Liver (tissue), 9 donors: ENCODE results near the gene OR10R2. TPM values are rescaled to one million over a fixed set of nuclear protein-coding genes. Genes with fewer than 3 reads are reported as not detected.
"Not testable (repeated sequence)": the region's sequence is repeated elsewhere in the genome, so short reads cannot be mapped to it uniquely, and the experiment has no call there.

ENCODE experiments used
- DNase-seq: peaks from one replicate; pipeline ENCODE4 v3.0.0-alpha.2; 2017; ENCODE audit warnings: low spot score
- H3K27ac ChIP-seq, 2 donors: one replicate each; pipeline ENCODE4 v1.7.0; 2013; ENCODE audit warnings: inconsistent platforms in 2 of 2, low read length in 2 of 2, control low read depth in 1 of 2, low read depth in 1 of 2, mild to moderate bottlenecking in 1 of 2
- H3K27me3 ChIP-seq, 4 donors: one replicate each; pipeline versions ENCODE4 v1.6.1 to v1.7.0; 2013; ENCODE audit warnings: low read length in 3 of 4, inconsistent platforms in 1 of 4, mild to moderate bottlenecking in 1 of 4, moderate library complexity in 1 of 4; ENCODE audit not compliant: control insufficient read depth in 4 of 4, insufficient read depth in 4 of 4
- H3K36me3 ChIP-seq, 4 donors: one replicate each; pipeline versions ENCODE4 v1.6.1 to v1.7.0; 2013; ENCODE audit warnings: low read length in 3 of 4, mild to moderate bottlenecking in 3 of 4, low read depth in 1 of 4, moderate library complexity in 1 of 4; ENCODE audit not compliant: control insufficient read depth in 4 of 4, insufficient read depth in 3 of 4
- H3K4me1 ChIP-seq, 4 donors: one replicate each; pipeline versions ENCODE4 v1.6.1 to v1.7.0; 2013; ENCODE audit warnings: low read length in 3 of 4, mild to moderate bottlenecking in 3 of 4, moderate library complexity in 1 of 4; ENCODE audit not compliant: control insufficient read depth in 4 of 4, insufficient read depth in 4 of 4
- H3K4me3 ChIP-seq, 3 donors: one replicate each; pipeline versions ENCODE4 v1.6.1 to v1.7.0; 2013; ENCODE audit warnings: low read length in 3 of 3, control low read depth in 1 of 3, low read depth in 1 of 3, mild to moderate bottlenecking in 1 of 3
- H3K9ac ChIP-seq, 2 donors: one replicate each; pipeline ENCODE4 v1.7.0; 2013; ENCODE audit warnings: low read length in 2 of 2, mild to moderate bottlenecking in 2 of 2, moderate library complexity in 2 of 2, control low read depth in 1 of 2, low read depth in 1 of 2
- H3K9me3 ChIP-seq, 4 donors: one replicate each; pipeline versions ENCODE4 v1.6.1 to v1.7.0; 2013; ENCODE audit warnings: low read length in 3 of 4; ENCODE audit not compliant: control insufficient read depth in 4 of 4
- FOXA1 ChIP-seq: IDR thresholded peaks from 2 replicates; pipeline ENCODE4 v1.6.1; 2016; ENCODE audit warnings: antibody characterized with exemption
- FOXA2 ChIP-seq: IDR thresholded peaks from 2 replicates; pipeline ENCODE4 v1.6.1; 2016; ENCODE audit warnings: antibody characterized with exemption
- GABPA ChIP-seq, 2 donors: IDR thresholded peaks in 1 of 2; conservative IDR thresholded peaks in 1 of 2; 2 replicates each; pipeline ENCODE4 v1.6.1; 2016; ENCODE audit warnings: antibody characterized with exemption in 2 of 2, mild to moderate bottlenecking in 1 of 2, moderate library complexity in 1 of 2
- NR2F2 ChIP-seq: IDR thresholded peaks from 2 replicates; pipeline ENCODE4 v1.6.1; 2016; ENCODE audit warnings: antibody characterized with exemption
- RAD21 ChIP-seq, 2 donors: IDR thresholded peaks; 2 replicates each; pipeline ENCODE4 v1.6.1; 2016; ENCODE audit warnings: antibody characterized with exemption in 2 of 2, mild to moderate bottlenecking in 2 of 2
- SP1 ChIP-seq: IDR thresholded peaks from 2 replicates; pipeline ENCODE4 v1.6.1; 2018; ENCODE audit warnings: antibody characterized with exemption, mild to moderate bottlenecking
- TAF1 ChIP-seq: conservative IDR thresholded peaks from 2 replicates; pipeline ENCODE4 v1.6.1; 2016; ENCODE audit warnings: antibody characterized with exemption, mild to moderate bottlenecking
- YY1 ChIP-seq: IDR thresholded peaks from 2 replicates; pipeline ENCODE4 v1.6.1; 2016; ENCODE audit warnings: antibody characterized with exemption, mild to moderate bottlenecking
- WGBS: extraction: QIAGEN DNeasy Blood & Tissue Kit; methylation state at CpG from one replicate; pipeline ENCODE4 v1.1.7; 2013; 5-methylcytosine and 5-hydroxymethylcytosine counted together
- polyA plus RNA-seq, 2 donors: library from polyadenylated mRNA; stranded (reverse) in 1 of 2; unstranded in 1 of 2; fragments of 200-250 nt in 1 of 2; fragments of >200 nt in 1 of 2; fragmentation: Nextera tagmentation in 1 of 2; extraction: Ambion mirVana in 1 of 2; gene quantifications; one replicate each; pipeline versions ENCODE4 v1.2.1 to v1.2.3, GENCODE V29; 2013 to 2015
- total RNA-seq, 2 donors: library from RNA; depleted of rRNA; stranded (reverse); fragments of >200 nt; gene quantifications; one replicate each; pipeline ENCODE4 v1.2.3, GENCODE V29; 2014
- TF ChIP-seq, protein P1 (sequence below): IDR thresholded peaks from 2 replicates; pipeline ENCODE4 v1.6.1; 2016; ENCODE audit warnings: antibody characterized with exemption, mild to moderate bottlenecking
- TF ChIP-seq, protein P2 (sequence below): IDR thresholded peaks from 2 replicates; pipeline ENCODE4 v1.6.1; 2016; ENCODE audit warnings: antibody characterized with exemption
- TF ChIP-seq, protein P3 (sequence below): IDR thresholded peaks from 2 replicates; pipeline ENCODE4 v1.6.1; 2016; ENCODE audit warnings: antibody characterized with exemption
- donor health status: healthy.
- donor health status: healthy.
- donor health status: healthy.
- donor health status: healthy.
- donor health status: healthy.

Gene OR10R2
- total and polyA plus RNA-seq, 4 donors = not detected

DNA sequence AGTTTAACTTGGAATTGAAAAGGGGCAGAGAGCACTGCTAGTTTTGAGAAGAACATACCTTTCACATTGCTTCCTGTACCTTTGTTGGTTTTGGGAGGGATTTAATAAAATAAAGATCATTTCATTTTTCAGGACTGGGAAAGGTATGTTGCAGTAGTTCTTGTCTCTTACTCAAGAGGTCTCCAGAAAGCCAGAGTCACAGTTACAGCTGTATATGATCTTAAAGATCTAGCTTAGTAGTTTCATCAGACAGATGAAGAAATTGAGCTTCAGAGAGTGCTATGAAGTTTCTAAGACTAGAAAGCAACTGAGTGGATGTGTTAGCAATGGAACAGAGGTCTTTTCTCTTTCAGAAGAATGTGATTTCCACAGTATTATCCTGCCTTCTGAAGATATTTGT is 47.0 kb upstream of the OR10R2 start (continued):
- TF ChIP-seq, protein P1, sequence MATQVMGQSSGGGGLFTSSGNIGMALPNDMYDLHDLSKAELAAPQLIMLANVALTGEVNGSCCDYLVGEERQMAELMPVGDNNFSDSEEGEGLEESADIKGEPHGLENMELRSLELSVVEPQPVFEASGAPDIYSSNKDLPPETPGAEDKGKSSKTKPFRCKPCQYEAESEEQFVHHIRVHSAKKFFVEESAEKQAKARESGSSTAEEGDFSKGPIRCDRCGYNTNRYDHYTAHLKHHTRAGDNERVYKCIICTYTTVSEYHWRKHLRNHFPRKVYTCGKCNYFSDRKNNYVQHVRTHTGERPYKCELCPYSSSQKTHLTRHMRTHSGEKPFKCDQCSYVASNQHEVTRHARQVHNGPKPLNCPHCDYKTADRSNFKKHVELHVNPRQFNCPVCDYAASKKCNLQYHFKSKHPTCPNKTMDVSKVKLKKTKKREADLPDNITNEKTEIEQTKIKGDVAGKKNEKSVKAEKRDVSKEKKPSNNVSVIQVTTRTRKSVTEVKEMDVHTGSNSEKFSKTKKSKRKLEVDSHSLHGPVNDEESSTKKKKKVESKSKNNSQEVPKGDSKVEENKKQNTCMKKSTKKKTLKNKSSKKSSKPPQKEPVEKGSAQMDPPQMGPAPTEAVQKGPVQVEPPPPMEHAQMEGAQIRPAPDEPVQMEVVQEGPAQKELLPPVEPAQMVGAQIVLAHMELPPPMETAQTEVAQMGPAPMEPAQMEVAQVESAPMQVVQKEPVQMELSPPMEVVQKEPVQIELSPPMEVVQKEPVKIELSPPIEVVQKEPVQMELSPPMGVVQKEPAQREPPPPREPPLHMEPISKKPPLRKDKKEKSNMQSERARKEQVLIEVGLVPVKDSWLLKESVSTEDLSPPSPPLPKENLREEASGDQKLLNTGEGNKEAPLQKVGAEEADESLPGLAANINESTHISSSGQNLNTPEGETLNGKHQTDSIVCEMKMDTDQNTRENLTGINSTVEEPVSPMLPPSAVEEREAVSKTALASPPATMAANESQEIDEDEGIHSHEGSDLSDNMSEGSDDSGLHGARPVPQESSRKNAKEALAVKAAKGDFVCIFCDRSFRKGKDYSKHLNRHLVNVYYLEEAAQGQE = no peak
- no peak for TF ChIP-seq FOXA2
- TF ChIP-seq FOXA1 = no peak
- no peak for TF ChIP-seq TAF1
- no peak for TF ChIP-seq RAD21 (IDR thresholded peaks at IDR 0.05)
- TF ChIP-seq NR2F2 = no peak
- TF ChIP-seq GABPA (IDR thresholded peaks at IDR 0.05 in 1 of 2, conservative IDR thresholded peaks at IDR 0.05 in 1 of 2) = no peak
- TF ChIP-seq SP1 = no peak

DNA sequence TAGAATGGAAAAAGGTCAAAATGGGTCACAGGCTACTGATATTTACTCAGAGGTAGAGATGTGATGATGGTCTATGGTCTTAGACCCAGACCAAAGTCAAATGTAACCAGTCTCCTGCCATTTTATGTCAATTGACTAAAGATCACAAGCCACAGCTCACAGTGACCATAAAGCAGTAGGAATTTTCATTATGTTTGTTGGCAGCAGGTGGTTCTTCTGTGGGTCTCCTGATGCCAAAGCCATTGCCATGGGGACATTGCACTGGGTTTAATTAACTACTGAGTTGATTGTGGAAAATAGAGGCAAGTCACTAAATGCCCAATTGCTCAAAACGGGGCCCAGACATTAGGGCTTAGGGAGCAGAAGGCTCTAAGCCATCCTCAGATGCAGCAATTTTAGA is 45.9 kb upstream of the OR10R2 start, which contains the start of gene OR10K2:
Gene OR10K2 (minus strand): TSS at position 101 of the 400 bp plus-strand sequence. CDS start 5,371 bp downstream, outside the sequence.
- H3K27ac ChIP-seq = no peak within 1 kb of the TSS
- H3K4me3 ChIP-seq = no peak within 1 kb of the TSS
- TF ChIP-seq RAD21 (IDR thresholded peaks at IDR 0.05) = no peak
- WGBS = 81% methylated on average over 1 of the region's 1 CpG
- H3K4me1 ChIP-seq = no peaks in the 10 kb centered on the region
- H3K27me3 ChIP-seq = peaks cover 0 to 3% (median 0%) of the 10 kb centered on the region in 4 donors
- no peak for DNase-seq
- H3K9me3 ChIP-seq = no peaks in the 10 kb centered on the region
- H3K36me3 ChIP-seq = no peaks in the 10 kb centered on the region
- no peak within 1 kb of the TSS for H3K9ac ChIP-seq

DNA sequence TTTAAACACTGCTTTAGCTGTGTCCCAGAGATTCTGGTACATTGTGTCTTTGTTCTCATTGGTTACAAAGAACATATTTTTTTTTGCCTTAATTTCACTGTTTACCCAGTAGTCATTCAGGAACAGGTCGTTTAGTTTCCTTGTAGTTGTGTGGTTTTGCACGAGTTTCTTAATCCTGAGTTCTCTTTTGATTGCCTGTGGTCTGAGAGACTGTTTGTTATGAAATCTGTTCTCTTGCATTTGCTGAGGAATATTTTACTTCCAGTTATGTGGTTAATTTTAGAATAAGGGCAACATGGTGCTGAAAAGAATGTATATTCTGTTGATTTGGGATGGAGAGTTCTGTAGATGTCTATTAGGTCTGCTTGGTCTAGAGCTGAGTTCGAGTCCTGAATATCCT is 41.9 kb upstream of the OR10R2 start:
- not testable (repeated sequence) for H3K9ac ChIP-seq, H3K4me3 ChIP-seq, H3K9me3 ChIP-seq, H3K4me1 ChIP-seq, H3K27me3 ChIP-seq, DNase-seq, H3K36me3 ChIP-seq, H3K27ac ChIP-seq
- 39% methylated on average over 3 of the region's 3 CpGs for WGBS

DNA sequence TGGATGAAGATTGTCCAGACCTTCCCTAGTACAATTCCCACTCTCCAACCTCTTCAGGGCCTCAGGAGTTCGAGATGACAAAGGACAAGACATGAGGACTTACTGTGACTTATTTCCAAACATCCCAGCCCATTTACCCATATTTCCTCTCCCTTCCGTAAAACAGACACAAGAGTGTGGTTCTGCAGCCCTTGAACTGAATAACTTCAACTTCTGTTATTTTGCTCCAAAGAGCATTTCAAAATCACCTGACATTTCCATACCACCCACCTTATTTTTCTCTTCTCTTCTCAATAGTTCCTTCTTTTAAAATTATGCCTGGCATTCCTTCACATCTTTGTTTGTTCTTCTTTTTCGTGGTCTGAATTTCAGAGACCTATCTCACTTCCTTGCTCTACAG is 37.3 kb upstream of the OR10R2 start:
- no peak for DNase-seq
- H3K4me3 ChIP-seq = no peak overlapping the region

More for the DNA sequence above, 37.3 kb upstream of the OR10R2 start:
- Histone ChIP-seq H3K4me1 (no peaks in the 10 kb centered on the region), H3K27me3 (peaks cover 0 to 2% (median 0%) of the 10 kb centered on the region in 4 donors), H3K27ac (no peak overlapping the region), H3K9ac (no peak overlapping the region), H3K36me3 (no peaks in the 10 kb centered on the region), H3K9me3 (no peaks in the 10 kb centered on the region)
- 43% methylated on average over 3 of the region's 3 CpGs for WGBS
- TF ChIP-seq, protein P2, sequence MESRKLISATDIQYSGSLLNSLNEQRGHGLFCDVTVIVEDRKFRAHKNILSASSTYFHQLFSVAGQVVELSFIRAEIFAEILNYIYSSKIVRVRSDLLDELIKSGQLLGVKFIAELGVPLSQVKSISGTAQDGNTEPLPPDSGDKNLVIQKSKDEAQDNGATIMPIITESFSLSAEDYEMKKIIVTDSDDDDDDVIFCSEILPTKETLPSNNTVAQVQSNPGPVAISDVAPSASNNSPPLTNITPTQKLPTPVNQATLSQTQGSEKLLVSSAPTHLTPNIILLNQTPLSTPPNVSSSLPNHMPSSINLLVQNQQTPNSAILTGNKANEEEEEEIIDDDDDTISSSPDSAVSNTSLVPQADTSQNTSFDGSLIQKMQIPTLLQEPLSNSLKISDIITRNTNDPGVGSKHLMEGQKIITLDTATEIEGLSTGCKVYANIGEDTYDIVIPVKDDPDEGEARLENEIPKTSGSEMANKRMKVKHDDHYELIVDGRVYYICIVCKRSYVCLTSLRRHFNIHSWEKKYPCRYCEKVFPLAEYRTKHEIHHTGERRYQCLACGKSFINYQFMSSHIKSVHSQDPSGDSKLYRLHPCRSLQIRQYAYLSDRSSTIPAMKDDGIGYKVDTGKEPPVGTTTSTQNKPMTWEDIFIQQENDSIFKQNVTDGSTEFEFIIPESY = no peak
- TF ChIP-seq TAF1 (no peak), RAD21 (IDR thresholded peaks at IDR 0.05) (no peak), YY1 (no peak), GABPA (IDR thresholded peaks at IDR 0.05 in 1 of 2, conservative IDR thresholded peaks at IDR 0.05 in 1 of 2) (no peak)
- TF ChIP-seq, protein P1 = no peak
- TF ChIP-seq, protein P3, sequence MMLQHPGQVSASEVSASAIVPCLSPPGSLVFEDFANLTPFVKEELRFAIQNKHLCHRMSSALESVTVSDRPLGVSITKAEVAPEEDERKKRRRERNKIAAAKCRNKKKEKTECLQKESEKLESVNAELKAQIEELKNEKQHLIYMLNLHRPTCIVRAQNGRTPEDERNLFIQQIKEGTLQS = no peak
